Dendritic cell treated with granulocyte-macrophage colony-stimulating factor and Interleukin-4, amounts not matched to agents 40 ng/mL and 50 ng/mL, for 4 days (primary cell): ENCODE results near the gene SLC2A11.

ENCODE experiments used
- H3K27ac Mint-ChIP-seq: one replicate; pipeline ENCODE4 v1.8.0; 2022; ENCODE audit warnings: mild to moderate bottlenecking, mixed read lengths
- H3K27me3 Mint-ChIP-seq: one replicate; pipeline ENCODE4 v1.8.0; 2022; ENCODE audit warnings: mild to moderate bottlenecking, mixed read lengths
- H3K36me3 Mint-ChIP-seq: one replicate; pipeline ENCODE4 v1.8.0; 2022; ENCODE audit warnings: low read depth, mixed read lengths
- H3K4me1 Mint-ChIP-seq: one replicate; pipeline ENCODE4 v1.8.0; 2022; ENCODE audit warnings: low read depth, mixed read lengths
- H3K4me3 Mint-ChIP-seq: one replicate; pipeline ENCODE4 v1.8.0; 2022; ENCODE audit warnings: mild to moderate bottlenecking, moderate library complexity, mixed read lengths
- H3K9me3 Mint-ChIP-seq: one replicate; pipeline ENCODE4 v1.8.0; 2022; ENCODE audit warnings: mixed read lengths
- intact Hi-C: fragments of 100-400 bp; cut with micrococcal nuclease; formaldehyde crosslinking; loops from one replicate; pipeline ENCODE4 v1.15.0; 2022

The SLC2A11 gene

GRCh38 chr22:23827351-23827995 is 30.2 kb upstream of the SLC2A11 start:
- no peaks in the 10 kb centered on the region for H3K4me1 Mint-ChIP-seq
- H3K27me3 Mint-ChIP-seq, result no peaks in the 10 kb centered on the region
- no peak overlapping the region for H3K4me3 Mint-ChIP-seq
- no peaks in the 10 kb centered on the region for H3K9me3 Mint-ChIP-seq
- H3K36me3 Mint-ChIP-seq, result peaks cover 100% of the 10 kb centered on the region
- no peak overlapping the region for H3K27ac Mint-ChIP-seq
- intact Hi-C loops, result no loop called here

- intact Hi-C loops, result no loop called here
- no peaks in the 10 kb centered on the region for H3K9me3 Mint-ChIP-seq
- no peaks in the 10 kb centered on the region for H3K4me1 Mint-ChIP-seq
- no peak overlapping the region for H3K4me3 Mint-ChIP-seq
- peak overlapping the region; percentile 2 for H3K27ac Mint-ChIP-seq
- H3K36me3 Mint-ChIP-seq, result peaks cover 100% of the 10 kb centered on the region
- H3K27me3 Mint-ChIP-seq, result no peaks in the 10 kb centered on the region
Observed at GRCh38 chr22:23828800-23829680, 28.6 kb upstream of the SLC2A11 start.

- no peak overlapping the region for H3K4me3 Mint-ChIP-seq
- H3K27ac Mint-ChIP-seq, result no peak overlapping the region
- no peaks in the 10 kb centered on the region for H3K27me3 Mint-ChIP-seq
- H3K9me3 Mint-ChIP-seq, result no peaks in the 10 kb centered on the region
- no peaks in the 10 kb centered on the region for H3K4me1 Mint-ChIP-seq
- peaks cover 100% of the 10 kb centered on the region for H3K36me3 Mint-ChIP-seq
- intact Hi-C loops, result loop anchor here (10.0 kb wide), 1 partner anchor 65 kb away; the partner anchor contains the start of gene MIF
Observed at GRCh38 chr22:23829845-23830372, 27.8 kb upstream of the SLC2A11 start.

- intact Hi-C loops, result loop anchor here (10.0 kb wide), 1 partner anchor 64 kb away; the partner anchor contains the start of gene MIF
- peaks cover 100% of the 10 kb centered on the region for H3K36me3 Mint-ChIP-seq
- no peaks in the 10 kb centered on the region for H3K27me3 Mint-ChIP-seq
- no peak overlapping the region for H3K4me3 Mint-ChIP-seq
- no peaks in the 10 kb centered on the region for H3K9me3 Mint-ChIP-seq
- no peaks in the 10 kb centered on the region for H3K4me1 Mint-ChIP-seq
- no peak overlapping the region for H3K27ac Mint-ChIP-seq
Observed at GRCh38 chr22:23831261-23831660, 26.4 kb upstream of the SLC2A11 start.

- H3K9me3 Mint-ChIP-seq, result no peaks in the 10 kb centered on the region
- H3K27me3 Mint-ChIP-seq, result no peaks in the 10 kb centered on the region
- H3K27ac Mint-ChIP-seq, result no peak overlapping the region
- peaks cover 100% of the 10 kb centered on the region for H3K36me3 Mint-ChIP-seq
- intact Hi-C loops, result loop anchor here (10.0 kb wide), 1 partner anchor 63 kb away; the partner anchor contains the start of gene MIF
- no peak overlapping the region for H3K4me3 Mint-ChIP-seq
- no peaks in the 10 kb centered on the region for H3K4me1 Mint-ChIP-seq
Observed at GRCh38 chr22:23831781-23832180, 25.9 kb upstream of the SLC2A11 start.

GRCh38 chr22:23832226-23833016 is 25.3 kb upstream of the SLC2A11 start:
- intact Hi-C loops, result loop anchor here (10.0 kb wide), 1 partner anchor 62 kb away; the partner anchor contains the start of gene MIF
- Mint-ChIP-seq H3K4me3 (no peak overlapping the region), H3K27ac (no peak overlapping the region), H3K36me3 (peaks cover 100% of the 10 kb centered on the region), H3K9me3 (no peaks in the 10 kb centered on the region), H3K27me3 (no peaks in the 10 kb centered on the region), H3K4me1 (peaks cover 4% of the 10 kb centered on the region)

GRCh38 chr22:23833017-23833751 is 24.5 kb upstream of the SLC2A11 start:
- peaks cover 12% of the 10 kb centered on the region for H3K4me1 Mint-ChIP-seq
- peaks cover 94% of the 10 kb centered on the region for H3K36me3 Mint-ChIP-seq
- H3K27ac Mint-ChIP-seq, result no peak overlapping the region
- H3K9me3 Mint-ChIP-seq, result no peaks in the 10 kb centered on the region
- H3K4me3 Mint-ChIP-seq, result no peak overlapping the region
- intact Hi-C loops, result loop anchor here (10.0 kb wide), 1 partner anchor 62 kb away; the partner anchor contains the start of gene MIF
- no peaks in the 10 kb centered on the region for H3K27me3 Mint-ChIP-seq

- H3K27ac Mint-ChIP-seq, result no peak overlapping the region
- H3K27me3 Mint-ChIP-seq, result no peaks in the 10 kb centered on the region
- peaks cover 17% of the 10 kb centered on the region for H3K4me1 Mint-ChIP-seq
- peaks cover 87% of the 10 kb centered on the region for H3K36me3 Mint-ChIP-seq
- H3K9me3 Mint-ChIP-seq, result no peaks in the 10 kb centered on the region
- intact Hi-C loops, result loop anchor here (10.0 kb wide), 1 partner anchor 61 kb away; the partner anchor contains the start of gene MIF
- H3K4me3 Mint-ChIP-seq, result no peak overlapping the region
Observed at GRCh38 chr22:23833911-23834317, 23.8 kb upstream of the SLC2A11 start.

- H3K9me3 Mint-ChIP-seq, result no peaks in the 10 kb centered on the region
- no peak overlapping the region for H3K4me3 Mint-ChIP-seq
- intact Hi-C loops, result loop anchor here (10.0 kb wide), 1 partner anchor 60 kb away; the partner anchor contains the start of gene MIF
- no peaks in the 10 kb centered on the region for H3K27me3 Mint-ChIP-seq
- no peak overlapping the region for H3K27ac Mint-ChIP-seq
- peaks cover 21% of the 10 kb centered on the region for H3K4me1 Mint-ChIP-seq
- peaks cover 82% of the 10 kb centered on the region for H3K36me3 Mint-ChIP-seq
Observed at GRCh38 chr22:23834406-23834792, 23.3 kb upstream of the SLC2A11 start.

- intact Hi-C loops, result loop anchor here (5.0 to 10.0 kb wide), 2 partner anchors 48 to 60 kb away; partner anchors contain the start of genes MIF and SMARCB1
- H3K36me3 Mint-ChIP-seq, result peaks cover 77% of the 10 kb centered on the region
- H3K9me3 Mint-ChIP-seq, result no peaks in the 10 kb centered on the region
- peaks cover 26% of the 10 kb centered on the region for H3K4me1 Mint-ChIP-seq
- no peak overlapping the region for H3K4me3 Mint-ChIP-seq
- no peaks in the 10 kb centered on the region for H3K27me3 Mint-ChIP-seq
- no peak overlapping the region for H3K27ac Mint-ChIP-seq
Observed at GRCh38 chr22:23834793-23835483, 22.7 kb upstream of the SLC2A11 start.

GRCh38 chr22:23835484-23836144 is 22.1 kb upstream of the SLC2A11 start:
- intact Hi-C loops, result loop anchor here (5.0 to 10.0 kb wide), 2 partner anchors 48 to 59 kb away; partner anchors contain the start of genes MIF and SMARCB1
- Mint-ChIP-seq H3K27me3 (no peaks in the 10 kb centered on the region), H3K36me3 (peaks cover 70% of the 10 kb centered on the region), H3K4me1 (peaks cover 26% of the 10 kb centered on the region), H3K27ac (no peak overlapping the region), H3K9me3 (no peaks in the 10 kb centered on the region), H3K4me3 (no peak overlapping the region)

- intact Hi-C loops, result loop anchor here (5.0 to 10.0 kb wide), 2 partner anchors 49 to 59 kb away; partner anchors contain the start of genes MIF and SMARCB1
- Mint-ChIP-seq H3K27me3 (peaks cover 4% of the 10 kb centered on the region), H3K4me1 (peaks cover 26% of the 10 kb centered on the region), H3K4me3 (no peak overlapping the region), H3K9me3 (no peaks in the 10 kb centered on the region), H3K36me3 (peaks cover 63% of the 10 kb centered on the region), H3K27ac (no peak overlapping the region)
Observed at GRCh38 chr22:23836281-23836680, 21.4 kb upstream of the SLC2A11 start.
